Fibroblast of villous mesenchyme (primary cell): ENCODE data around the gene NOS2. TPM values are rescaled to one million over a fixed set of nuclear protein-coding genes. Genes with fewer than 3 reads are reported as not detected.
"Not testable (repeated sequence)": the region's sequence is repeated elsewhere in the genome, so short reads cannot be mapped to it uniquely, and the experiment has no call there.

ENCODE experiments used
- DNase-seq: peaks from one replicate; pipeline ENCODE4 v3.0.0-alpha.2; 2010; ENCODE audit warnings: low read depth
- H3K4me3 ChIP-seq: 2 replicates; pipeline ENCODE4 v1.5.1; 2011; ENCODE audit warnings: low read depth, mild to moderate bottlenecking, low read length
- CTCF ChIP-seq: IDR thresholded peaks from 2 replicates; pipeline ENCODE4 v1.5.1; 2012; ENCODE audit warnings: low read depth, mild to moderate bottlenecking, low read length; ENCODE audit not compliant: insufficient read depth
- total RNA-seq: library from RNA; depleted of rRNA; stranded (reverse); fragments of >200 nt; gene quantifications from 2 replicates; pipeline ENCODE4 v1.2.3, GENCODE V29; 2012

NOS2 gene
- total RNA-seq, 1 donor: not detected

GRCh38 chr17:27824176-27824715 is 23.9 kb upstream of the NOS2 start:
- H3K4me3 ChIP-seq: no peak overlapping the region
- DNase-seq: no peak
- TF ChIP-seq CTCF: no peak

- not testable (repeated sequence) for H3K4me3 ChIP-seq
Measured at GRCh38 chr17:27822108-27822507, 21.8 kb upstream of the NOS2 start.

GRCh38 chr17:27821318-27821717 is 21.0 kb upstream of the NOS2 start:
- TF ChIP-seq CTCF: no peak
- no peak for DNase-seq

More at GRCh38 chr17:27822108-27822507, 21.8 kb upstream of the NOS2 start:
- not testable (repeated sequence) for DNase-seq

GRCh38 chr17:27819145-27819544 is 18.8 kb upstream of the NOS2 start:
- no peak overlapping the region for H3K4me3 ChIP-seq
- no peak for DNase-seq
- no peak for TF ChIP-seq CTCF

More at GRCh38 chr17:27821318-27821717, 21.0 kb upstream of the NOS2 start:
- H3K4me3 ChIP-seq: no peak overlapping the region

GRCh38 chr17:27818401-27819105 is 18.2 kb upstream of the NOS2 start:
- no peak overlapping the region for H3K4me3 ChIP-seq
- DNase-seq: no peak

GRCh38 chr17:27817731-27818130 is 17.4 kb upstream of the NOS2 start:
- no peak for DNase-seq
- TF ChIP-seq CTCF: no peak
- H3K4me3 ChIP-seq: no peak overlapping the region

More at GRCh38 chr17:27818401-27819105, 18.2 kb upstream of the NOS2 start:
- TF ChIP-seq CTCF: no peak

GRCh38 chr17:27816946-27817345 is 16.6 kb upstream of the NOS2 start:
- no peak overlapping the region for H3K4me3 ChIP-seq
- no peak for TF ChIP-seq CTCF
- DNase-seq: no peak
